GM12892 (cell line): Measurements from ENCODE around the gene ZNF385A.

Source experiments
- POLR2A ChIP-seq: IDR thresholded peaks from 2 replicates; pipeline ENCODE4 v1.6.1; 2011; ENCODE audit warnings: low read depth, low read length, control low read depth
- POLR2AphosphoS5 ChIP-seq: IDR thresholded peaks from 2 replicates; pipeline ENCODE4 v1.6.1; 2011; ENCODE audit warnings: low read depth, low read length, control low read depth
- TAF1 ChIP-seq: IDR thresholded peaks from 2 replicates; pipeline ENCODE4 v1.6.1; 2011; ENCODE audit warnings: low read depth, mild to moderate bottlenecking, control low read depth, low read length, borderline replicate concordance

- TF ChIP-seq POLR2A, result no peak
- no peak for TF ChIP-seq POLR2AphosphoS5
- TF ChIP-seq TAF1, result no peak
Observed at GRCh38 chr12:54430471-54431069, 46.0 kb upstream of the ZNF385A start.
